Trophoblast cell (in vitro differentiated cells and primary cell): Measurements from ENCODE around the gene CFAP20DC.

Source experiments
- DNase-seq, 2 donors: peaks; one replicate each; pipeline ENCODE4 v3.0.0-alpha.2; 2016
- H2AFZ ChIP-seq: 2 replicates; pipeline ENCODE4 v1.6.1; 2013; ENCODE audit warnings: low read length, moderate library complexity, mild to moderate bottlenecking; ENCODE audit not compliant: insufficient read depth, poor library complexity
- H2AK5ac ChIP-seq: 2 replicates; pipeline ENCODE4 v1.6.1; 2013; ENCODE audit warnings: mild to moderate bottlenecking, low read length
- H2BK120ac ChIP-seq: 2 replicates; pipeline ENCODE4 v1.6.1; 2013; ENCODE audit warnings: low read length, mild to moderate bottlenecking, moderate library complexity; ENCODE audit not compliant: insufficient read depth, poor library complexity
- H2BK12ac ChIP-seq: 2 replicates; pipeline ENCODE4 v1.6.1; 2013; ENCODE audit warnings: mild to moderate bottlenecking, low read length, moderate library complexity
- H2BK5ac ChIP-seq: 2 replicates; pipeline ENCODE4 v1.6.1; 2013; ENCODE audit warnings: low read length, low read depth, moderate library complexity, mild to moderate bottlenecking; ENCODE audit not compliant: poor library complexity
- H3K14ac ChIP-seq: 2 replicates; pipeline ENCODE4 v1.6.1; 2013; ENCODE audit warnings: mild to moderate bottlenecking, low read length
- H3K18ac ChIP-seq: 2 replicates; pipeline ENCODE4 v1.6.1; 2013; ENCODE audit warnings: mild to moderate bottlenecking, low read length
- H3K23ac ChIP-seq: 2 replicates; pipeline ENCODE4 v1.6.1; 2013; ENCODE audit warnings: low read length
- H3K27ac ChIP-seq: 2 replicates; pipeline ENCODE4 v1.5.1; 2013; ENCODE audit warnings: low read depth, mild to moderate bottlenecking, inconsistent platforms, low read length, moderate library complexity
- H3K27me3 ChIP-seq: 2 replicates; pipeline ENCODE4 v1.6.1; 2013; ENCODE audit warnings: inconsistent platforms, mild to moderate bottlenecking, low read length, moderate library complexity; ENCODE audit not compliant: insufficient read depth
- H3K36me3 ChIP-seq, 2 experiments: 1 replicate in 1 of 2; 2 replicates in 1 of 2; pipeline ENCODE4 v1.6.1; 2013; ENCODE audit warnings: low read length in 2 of 2, mild to moderate bottlenecking in 2 of 2, moderate library complexity in 1 of 2; ENCODE audit not compliant: insufficient read depth in 2 of 2, control insufficient read depth in 1 of 2
- H3K4ac ChIP-seq: 2 replicates; pipeline ENCODE4 v1.6.1; 2013; ENCODE audit warnings: low read depth, mild to moderate bottlenecking, low read length, moderate library complexity
- H3K4me1 ChIP-seq, 2 experiments: 1 replicate in 1 of 2; 2 replicates in 1 of 2; pipeline ENCODE4 v1.6.1; 2013; ENCODE audit warnings: low read length in 2 of 2, mild to moderate bottlenecking in 2 of 2, moderate library complexity in 1 of 2; ENCODE audit not compliant: insufficient read depth in 2 of 2, control insufficient read depth in 1 of 2
- H3K4me2 ChIP-seq: 2 replicates; pipeline ENCODE4 v1.6.1; 2013; ENCODE audit warnings: inconsistent platforms, mild to moderate bottlenecking, low read length, moderate library complexity
- H3K4me3 ChIP-seq: 2 replicates; pipeline ENCODE4 v1.5.1; 2013; ENCODE audit warnings: mild to moderate bottlenecking, low read depth, low read length, inconsistent platforms
- H3K79me1 ChIP-seq: one replicate; pipeline ENCODE4 v1.6.1; 2013; ENCODE audit warnings: low read length
- H3K79me2 ChIP-seq: 2 replicates; pipeline ENCODE4 v1.6.1; 2013; ENCODE audit warnings: low read length, mild to moderate bottlenecking; ENCODE audit not compliant: control insufficient read depth, insufficient read depth, poor library complexity
- H3K9ac ChIP-seq: 2 replicates; pipeline ENCODE4 v1.6.1; 2013; ENCODE audit warnings: mild to moderate bottlenecking, low read length
- H3K9me3 ChIP-seq: 2 replicates; pipeline ENCODE4 v1.6.1; 2013; ENCODE audit warnings: low read depth, mild to moderate bottlenecking, control low read depth, inconsistent platforms, low read length; ENCODE audit not compliant: insufficient read depth
- H4K12ac ChIP-seq: 2 replicates; pipeline ENCODE4 v1.6.1; 2013; ENCODE audit warnings: low read depth, mild to moderate bottlenecking, low read length, moderate library complexity
- H4K8ac ChIP-seq: 2 replicates; pipeline ENCODE4 v1.6.1; 2013; ENCODE audit warnings: low read depth, mild to moderate bottlenecking, low read length, moderate library complexity
- H4K91ac ChIP-seq: one replicate; pipeline ENCODE4 v1.6.1; 2013; ENCODE audit warnings: low read depth, mild to moderate bottlenecking, low read length, moderate library complexity
- WGBS: extraction: QIAGEN DNeasy Blood & Tissue Kit; methylation state at CpG from one replicate; pipeline ENCODE4 v1.1.7; 2013; ENCODE audit warnings: missing lambda C conversion rate; ENCODE audit not compliant: insufficient read length, insufficient coverage; ENCODE audit errors: extremely low coverage; 5-methylcytosine and 5-hydroxymethylcytosine counted together

Gene CFAP20DC

GRCh38 chr3:59043391-59043790, 6.4 kb downstream of the CFAP20DC start:
- Histone ChIP-seq H3K14ac (no peak overlapping the region), H3K9me3 (no peaks in the 10 kb centered on the region), H2AFZ (no peak overlapping the region), H3K4me1 (no peaks in the 10 kb centered on the region), H3K18ac (no peak overlapping the region), H3K23ac (no peak overlapping the region), H2AK5ac (no peak overlapping the region), H4K12ac (no peak overlapping the region), H3K27me3 (no peaks in the 10 kb centered on the region), H3K27ac (no peak overlapping the region), H3K4me2 (no peak overlapping the region), H3K79me1 (no peaks in the 10 kb centered on the region), H3K4me3 (no peak overlapping the region), H3K36me3 (no peaks in the 10 kb centered on the region), H2BK5ac (no peak overlapping the region), H3K9ac (no peak overlapping the region), H3K79me2 (no peaks in the 10 kb centered on the region), H2BK12ac (no peak overlapping the region), H2BK120ac (no peak overlapping the region), H4K8ac (no peak overlapping the region), H3K4ac (no peak overlapping the region), H4K91ac (no peak overlapping the region)
- no CpG with 5 or more reads among the region's 2 CpGs for WGBS
- no peak for DNase-seq

- H3K4ac ChIP-seq = no peak overlapping the region
- no peak overlapping the region for H3K4me2 ChIP-seq
- H3K4me3 ChIP-seq = no peak overlapping the region
- no peak overlapping the region for H3K14ac ChIP-seq
- no peak overlapping the region for H3K9ac ChIP-seq
- H2AK5ac ChIP-seq = no peak overlapping the region
- no peak overlapping the region for H3K18ac ChIP-seq
- H3K36me3 ChIP-seq = no peaks in the 10 kb centered on the region
- H3K27me3 ChIP-seq = no peaks in the 10 kb centered on the region
- no peak overlapping the region for H4K12ac ChIP-seq
- H3K79me1 ChIP-seq = no peaks in the 10 kb centered on the region
- no peak overlapping the region for H3K23ac ChIP-seq
- no peak overlapping the region for H4K8ac ChIP-seq
- H4K91ac ChIP-seq = no peak overlapping the region
- H2BK120ac ChIP-seq = no peak overlapping the region
- H2BK12ac ChIP-seq = no peak overlapping the region
- H2AFZ ChIP-seq = no peak overlapping the region
- H2BK5ac ChIP-seq = no peak overlapping the region
- H3K4me1 ChIP-seq = no peaks in the 10 kb centered on the region
- H3K79me2 ChIP-seq = no peaks in the 10 kb centered on the region
- no peak overlapping the region for H3K27ac ChIP-seq
- no peaks in the 10 kb centered on the region for H3K9me3 ChIP-seq
- DNase-seq = no peak
These were observed 8.9 kb downstream of the CFAP20DC start for GRCh38 chr3:59040902-59041301.

- no peak overlapping the region for H2AK5ac ChIP-seq
- no peak overlapping the region for H2BK120ac ChIP-seq
- H3K36me3 ChIP-seq = no peaks in the 10 kb centered on the region
- no peaks in the 10 kb centered on the region for H3K79me1 ChIP-seq
- DNase-seq = no peak
- no peaks in the 10 kb centered on the region for H3K4me1 ChIP-seq
- no peak overlapping the region for H3K14ac ChIP-seq
- no peak overlapping the region for H3K4me2 ChIP-seq
- no CpG with 5 or more reads among the region's 1 CpG for WGBS
- H4K12ac ChIP-seq = no peak overlapping the region
- no peaks in the 10 kb centered on the region for H3K27me3 ChIP-seq
- no peak overlapping the region for H4K8ac ChIP-seq
- no peak overlapping the region for H2BK5ac ChIP-seq
- H3K4ac ChIP-seq = no peak overlapping the region
- no peak overlapping the region for H2BK12ac ChIP-seq
- no peak overlapping the region for H2AFZ ChIP-seq
- H3K79me2 ChIP-seq = no peaks in the 10 kb centered on the region
- no peak overlapping the region for H3K27ac ChIP-seq
- no peak overlapping the region for H3K23ac ChIP-seq
- H3K18ac ChIP-seq = no peak overlapping the region
- no peaks in the 10 kb centered on the region for H3K9me3 ChIP-seq
- H4K91ac ChIP-seq = no peak overlapping the region
- no peak overlapping the region for H3K9ac ChIP-seq
- H3K4me3 ChIP-seq = no peak overlapping the region
These were observed 22.2 kb downstream of the CFAP20DC start for GRCh38 chr3:59027607-59028006.

DNA sequence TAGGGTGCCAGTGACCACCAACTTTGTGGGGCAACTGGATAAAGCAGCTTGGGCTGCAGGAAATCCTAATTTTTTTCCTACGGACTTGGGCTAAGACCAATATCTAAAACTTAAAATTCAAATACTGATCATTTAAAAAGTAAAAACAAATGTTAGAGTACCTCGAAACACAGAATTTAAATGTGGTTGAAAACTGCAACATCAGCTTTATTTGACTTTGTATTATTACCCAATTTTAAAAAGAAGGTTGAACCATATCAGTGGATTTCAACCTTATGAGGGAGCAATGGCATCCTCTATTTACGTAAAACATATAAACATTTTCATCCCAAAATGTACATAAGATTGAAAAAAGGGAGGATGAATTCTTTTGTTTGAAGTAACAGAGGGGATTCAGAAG, 26.2 kb downstream of the CFAP20DC start:
- Histone ChIP-seq H2BK120ac (no peak overlapping the region), H3K79me1 (no peaks in the 10 kb centered on the region), H3K18ac (no peak overlapping the region), H4K91ac (no peak overlapping the region), H2BK12ac (no peak overlapping the region), H3K79me2 (no peaks in the 10 kb centered on the region), H2BK5ac (no peak overlapping the region), H3K36me3 (no peaks in the 10 kb centered on the region), H3K27me3 (no peaks in the 10 kb centered on the region), H3K4me1 (no peaks in the 10 kb centered on the region), H3K9me3 (no peaks in the 10 kb centered on the region), H2AFZ (no peak overlapping the region), H3K4ac (no peak overlapping the region), H3K14ac (no peak overlapping the region), H3K9ac (no peak overlapping the region), H3K23ac (no peak overlapping the region), H4K12ac (no peak overlapping the region), H3K4me2 (no peak overlapping the region), H4K8ac (no peak overlapping the region), H2AK5ac (no peak overlapping the region), H3K27ac (no peak overlapping the region), H3K4me3 (no peak overlapping the region)
- no CpG with 5 or more reads among the region's 3 CpGs for WGBS
- DNase-seq = no peak

DNA sequence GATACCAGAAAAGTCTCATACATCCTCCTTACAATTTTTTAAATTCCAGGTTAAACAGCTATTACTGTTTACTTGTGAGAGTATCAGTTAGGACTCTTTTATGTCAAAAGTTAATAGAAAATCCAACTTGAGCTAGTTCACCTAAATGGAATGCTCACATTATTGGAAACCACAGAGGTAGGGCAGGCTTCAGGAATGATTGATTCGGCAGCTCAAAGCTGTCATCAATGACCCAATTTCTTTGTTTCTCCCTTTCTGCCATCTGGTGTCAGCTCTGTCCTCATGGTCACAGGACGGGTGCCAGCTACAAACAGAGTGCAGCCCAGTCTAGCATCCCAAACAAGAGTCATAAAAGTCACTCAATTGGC, 32.2 kb downstream of the CFAP20DC start:
- no peak overlapping the region for H3K18ac ChIP-seq
- WGBS = no CpG with 5 or more reads among the region's 2 CpGs

More for the DNA sequence above, 32.2 kb downstream of the CFAP20DC start:
- H3K4me3 ChIP-seq = no peak overlapping the region
- no peak overlapping the region for H2BK12ac ChIP-seq
- no peak overlapping the region for H3K27ac ChIP-seq
- DNase-seq = no peak
- no peak overlapping the region for H3K23ac ChIP-seq
- no peak overlapping the region for H4K91ac ChIP-seq
- no peaks in the 10 kb centered on the region for H3K27me3 ChIP-seq
- no peak overlapping the region for H3K14ac ChIP-seq
- H2BK120ac ChIP-seq = no peak overlapping the region
- H3K4me1 ChIP-seq = no peaks in the 10 kb centered on the region
- no peak overlapping the region for H4K12ac ChIP-seq
- H2BK5ac ChIP-seq = no peak overlapping the region
- no peak overlapping the region for H4K8ac ChIP-seq
- H3K4me2 ChIP-seq = no peak overlapping the region
- H3K79me1 ChIP-seq = no peaks in the 10 kb centered on the region
- H3K9ac ChIP-seq = no peak overlapping the region
- H3K9me3 ChIP-seq = no peaks in the 10 kb centered on the region
- H3K79me2 ChIP-seq = no peaks in the 10 kb centered on the region
- no peak overlapping the region for H2AFZ ChIP-seq
- no peaks in the 10 kb centered on the region for H3K36me3 ChIP-seq
- H2AK5ac ChIP-seq = no peak overlapping the region
- no peak overlapping the region for H3K4ac ChIP-seq
